ENCODE results near the gene DCDC2.

DCDC2 gene

DNA sequence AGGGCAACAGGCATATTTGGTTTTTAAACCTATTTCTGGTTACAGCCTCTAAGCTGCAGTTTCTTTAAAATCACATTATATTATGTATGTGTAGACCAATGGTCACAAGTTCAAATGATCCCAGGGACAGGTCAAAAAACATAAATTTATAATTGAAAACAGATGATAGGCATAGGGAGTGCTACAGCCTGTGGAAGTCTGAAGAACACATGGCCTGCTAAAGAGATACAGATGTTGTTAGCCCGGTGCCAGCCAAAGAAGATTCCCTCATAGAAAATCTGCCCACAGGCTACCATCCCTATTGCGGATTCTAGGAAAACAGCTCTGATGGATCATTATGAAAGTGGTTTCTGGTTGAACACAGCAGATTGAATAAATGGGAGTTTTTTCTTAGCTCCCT lies 166.5 kb downstream of the DCDC2 start:
- Histone ChIP-seq H3K36me3 (ENCODE audit: insufficient read depth) (no peaks in the 10 kb centered on the region), H4K20me1 (ENCODE audit: insufficient read depth) (no peaks in the 10 kb centered on the region), H3K9ac (no peak overlapping the region), H3K4me3 (IDR thresholded peaks at IDR 0.05; ENCODE audit: insufficient read depth, low read depth, low read length) (no peak overlapping the region), H3K79me2 (ENCODE audit: insufficient read depth, low read depth) (no peaks in the 10 kb centered on the region), H2AFZ (ENCODE audit: low read depth) (no peak overlapping the region), H3K4me1 (ENCODE audit: low read depth, poor library complexity, severe bottlenecking) (no peaks in the 10 kb centered on the region), H3K27ac (no peak overlapping the region), H3K27me3 (ENCODE audit: insufficient read depth, low read depth) (no peaks in the 10 kb centered on the region), H3K4me2 (no peak overlapping the region)
- TF ChIP-seq, protein P1, sequence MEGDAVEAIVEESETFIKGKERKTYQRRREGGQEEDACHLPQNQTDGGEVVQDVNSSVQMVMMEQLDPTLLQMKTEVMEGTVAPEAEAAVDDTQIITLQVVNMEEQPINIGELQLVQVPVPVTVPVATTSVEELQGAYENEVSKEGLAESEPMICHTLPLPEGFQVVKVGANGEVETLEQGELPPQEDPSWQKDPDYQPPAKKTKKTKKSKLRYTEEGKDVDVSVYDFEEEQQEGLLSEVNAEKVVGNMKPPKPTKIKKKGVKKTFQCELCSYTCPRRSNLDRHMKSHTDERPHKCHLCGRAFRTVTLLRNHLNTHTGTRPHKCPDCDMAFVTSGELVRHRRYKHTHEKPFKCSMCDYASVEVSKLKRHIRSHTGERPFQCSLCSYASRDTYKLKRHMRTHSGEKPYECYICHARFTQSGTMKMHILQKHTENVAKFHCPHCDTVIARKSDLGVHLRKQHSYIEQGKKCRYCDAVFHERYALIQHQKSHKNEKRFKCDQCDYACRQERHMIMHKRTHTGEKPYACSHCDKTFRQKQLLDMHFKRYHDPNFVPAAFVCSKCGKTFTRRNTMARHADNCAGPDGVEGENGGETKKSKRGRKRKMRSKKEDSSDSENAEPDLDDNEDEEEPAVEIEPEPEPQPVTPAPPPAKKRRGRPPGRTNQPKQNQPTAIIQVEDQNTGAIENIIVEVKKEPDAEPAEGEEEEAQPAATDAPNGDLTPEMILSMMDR (conservative IDR thresholded peaks at IDR 0.05; ENCODE audit: low read depth, low read length): no peak

DNA sequence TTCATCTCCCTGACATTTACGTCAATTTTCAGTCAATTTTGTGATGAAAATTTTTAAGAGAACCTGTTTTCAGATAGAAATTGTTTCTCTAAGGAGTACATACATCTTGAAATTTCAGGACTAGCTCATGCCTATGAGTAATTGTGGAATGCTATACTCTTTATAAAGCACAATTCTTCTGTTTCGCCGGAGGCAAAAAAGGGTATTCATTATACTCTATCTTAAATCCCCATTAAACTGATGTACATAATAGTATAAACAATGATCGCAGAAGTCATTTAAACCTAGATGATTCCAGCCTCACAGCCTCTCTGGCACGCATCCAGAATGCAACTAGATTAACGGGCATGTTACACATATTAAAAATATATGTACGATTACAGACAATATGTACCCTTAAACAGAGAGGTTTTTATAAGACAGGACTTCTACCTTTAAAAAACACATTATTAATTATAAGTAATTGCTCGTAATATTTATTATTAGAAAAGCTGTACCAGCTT lies 169.2 kb downstream of the DCDC2 start:
- H3K27ac ChIP-seq: no peak overlapping the region
- TF ChIP-seq, protein P1 (conservative IDR thresholded peaks at IDR 0.05; ENCODE audit: low read depth, low read length): no peak
- H3K4me3 ChIP-seq (IDR thresholded peaks at IDR 0.05; ENCODE audit: insufficient read depth, low read depth, low read length): no peak overlapping the region
- no peak overlapping the region for H2AFZ ChIP-seq (ENCODE audit: low read depth)
- H3K4me1 ChIP-seq (ENCODE audit: low read depth, poor library complexity, severe bottlenecking): no peaks in the 10 kb centered on the region
- H3K36me3 ChIP-seq (ENCODE audit: insufficient read depth): no peaks in the 10 kb centered on the region
- H3K4me2 ChIP-seq: no peak overlapping the region
- H3K79me2 ChIP-seq (ENCODE audit: insufficient read depth, low read depth): no peaks in the 10 kb centered on the region
- no peaks in the 10 kb centered on the region for H4K20me1 ChIP-seq (ENCODE audit: insufficient read depth)
- H3K9ac ChIP-seq: no peak overlapping the region
- no peaks in the 10 kb centered on the region for H3K27me3 ChIP-seq (ENCODE audit: insufficient read depth, low read depth)

DNA sequence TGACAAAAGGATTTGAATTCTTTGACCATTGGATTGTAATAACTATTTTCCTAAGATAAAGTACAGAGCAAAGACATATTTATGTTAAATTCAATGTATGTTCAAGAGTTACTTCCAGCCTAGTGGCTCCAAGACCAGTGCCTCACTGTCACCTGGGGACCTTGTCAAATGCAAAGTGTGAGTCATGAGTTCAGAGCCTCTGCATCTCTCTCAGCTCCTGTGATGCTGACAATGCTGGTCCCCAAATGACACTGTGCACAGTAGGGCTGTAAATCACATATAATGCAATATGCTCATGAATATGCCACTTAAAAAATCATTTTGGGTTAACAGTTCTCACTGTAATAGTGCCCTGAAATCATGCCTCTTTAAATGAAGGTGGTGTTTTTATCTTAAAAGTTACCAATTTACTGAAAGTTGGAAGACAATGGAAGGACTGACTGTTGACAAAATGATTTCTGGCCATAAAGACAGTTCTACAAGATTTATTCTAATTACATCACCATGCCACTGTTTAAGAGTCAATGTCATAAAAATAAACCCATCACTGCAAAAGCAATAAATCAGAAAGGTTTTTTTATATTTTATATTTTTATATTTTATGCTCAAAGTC lies 169.8 kb downstream of the DCDC2 start:
- Histone ChIP-seq H2AFZ (ENCODE audit: low read depth) (no peak overlapping the region), H3K36me3 (ENCODE audit: insufficient read depth) (no peaks in the 10 kb centered on the region), H3K27ac (no peak overlapping the region), H3K9ac (no peak overlapping the region), H3K4me1 (ENCODE audit: low read depth, poor library complexity, severe bottlenecking) (no peaks in the 10 kb centered on the region), H4K20me1 (ENCODE audit: insufficient read depth) (no peaks in the 10 kb centered on the region), H3K4me2 (no peak overlapping the region), H3K4me3 (IDR thresholded peaks at IDR 0.05; ENCODE audit: insufficient read depth, low read depth, low read length) (no peak overlapping the region), H3K27me3 (ENCODE audit: insufficient read depth, low read depth) (no peaks in the 10 kb centered on the region), H3K79me2 (ENCODE audit: insufficient read depth, low read depth) (no peaks in the 10 kb centered on the region)
- TF ChIP-seq, protein P1 (conservative IDR thresholded peaks at IDR 0.05; ENCODE audit: low read depth, low read length): no peak

DNA sequence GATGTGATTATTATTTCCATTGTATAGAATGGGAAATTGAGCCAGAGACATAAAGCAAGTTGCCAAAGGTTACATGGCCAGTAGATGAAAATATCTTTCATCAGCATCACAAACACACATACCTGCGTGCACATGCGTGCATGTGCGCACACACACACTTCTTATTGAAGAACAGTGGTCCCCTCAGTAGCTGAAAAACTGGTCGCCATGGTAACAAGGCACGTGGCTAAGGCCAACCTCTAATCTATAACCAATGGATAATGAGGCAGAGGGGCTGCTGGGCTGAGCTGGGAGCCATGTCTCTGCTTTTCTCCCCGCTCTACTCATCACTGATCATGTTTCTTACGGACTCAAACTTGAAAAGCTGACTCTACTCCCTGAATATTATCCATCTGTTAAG lies 171.5 kb downstream of the DCDC2 start:
- Histone ChIP-seq H3K4me3 (IDR thresholded peaks at IDR 0.05; ENCODE audit: insufficient read depth, low read depth, low read length) (no peak overlapping the region), H3K9ac (no peak overlapping the region), H2AFZ (ENCODE audit: low read depth) (no peak overlapping the region), H3K36me3 (ENCODE audit: insufficient read depth) (no peaks in the 10 kb centered on the region), H4K20me1 (ENCODE audit: insufficient read depth) (no peaks in the 10 kb centered on the region), H3K27me3 (ENCODE audit: insufficient read depth, low read depth) (no peaks in the 10 kb centered on the region), H3K4me2 (no peak overlapping the region), H3K79me2 (ENCODE audit: insufficient read depth, low read depth) (no peaks in the 10 kb centered on the region), H3K27ac (no peak overlapping the region), H3K4me1 (ENCODE audit: low read depth, poor library complexity, severe bottlenecking) (no peaks in the 10 kb centered on the region)
- TF ChIP-seq, protein P1 (conservative IDR thresholded peaks at IDR 0.05; ENCODE audit: low read depth, low read length): no peak

Data from KMS-11 (cell line).